Esophagus muscularis mucosa (tissue), 4 donors: Measurements from ENCODE around the gene DUSP14. TPM values are rescaled to one million over a fixed set of nuclear protein-coding genes. Genes with fewer than 3 reads are reported as not detected.

ENCODE experiments used
- DNase-seq: peaks from one replicate; pipeline ENCODE4 v3.0.0-alpha.2; 2017; ENCODE audit errors: extremely low spot score
- H3K27ac ChIP-seq, 4 donors: fragments of 200-600 bp; sonication (generic); replicated peaks in 1 of 4; 1 replicate in 3 of 4; 2 replicates in 1 of 4; pipeline ENCODE4 v1.5.1; 2016 to 2019; ENCODE audit warnings: mild to moderate bottlenecking in 1 of 4
- H3K27me3 ChIP-seq, 4 donors: fragments of 200-600 bp; sonication (generic); one replicate each; pipeline versions ENCODE4 v1.5.1 to v1.6.0; 2016 to 2019
- H3K36me3 ChIP-seq, 4 donors: fragments of 200-600 bp; sonication (generic); one replicate each; pipeline ENCODE4 v1.5.1; 2016 to 2019
- H3K4me1 ChIP-seq, 4 donors: fragments of 200-600 bp; sonication (generic); one replicate each; pipeline ENCODE4 v1.5.1; 2016 to 2019
- H3K4me3 ChIP-seq, 4 donors: fragments of 200-600 bp; sonication (generic); 1 replicate in 2 of 4; 2 replicates in 2 of 4; pipeline ENCODE4 v1.5.1; 2016 to 2019; ENCODE audit warnings: mild to moderate bottlenecking in 4 of 4, moderate library complexity in 1 of 4
- H3K9me3 ChIP-seq, 4 donors: fragments of 200-600 bp; sonication (generic); 1 replicate in 3 of 4; 2 replicates in 1 of 4; pipeline ENCODE4 v1.5.1; 2016 to 2019
- CTCF ChIP-seq, 3 experiments: fragments of 200-600 bp in 2 of 3; fragments of 450-650 bp in 1 of 3; sonication (generic) in 2 of 3; IDR thresholded peaks; one replicate each; pipeline ENCODE4 v1.5.1; 2017 to 2019; ENCODE audit warnings: antibody characterized with exemption in 3 of 3, mild to moderate bottlenecking in 2 of 3, moderate library complexity in 1 of 3
- EP300 ChIP-seq: sonication (generic); formaldehyde crosslinking; IDR thresholded peaks from one replicate; pipeline ENCODE4 v1.6.1; 2017; ENCODE audit warnings: antibody characterized with exemption
- POLR2A ChIP-seq: fragments of 450-650 bp; IDR thresholded peaks from one replicate; pipeline ENCODE4 v1.6.1; 2017; ENCODE audit warnings: antibody characterized with exemption, moderate library complexity, mild to moderate bottlenecking, low read depth
- POLR2AphosphoS5 ChIP-seq, 2 donors: sonication (generic); formaldehyde crosslinking; IDR thresholded peaks; one replicate each; pipeline ENCODE4 v1.6.1; 2017; ENCODE audit warnings: antibody characterized with exemption in 2 of 2
- WGBS: methylation state at CpG from one replicate; pipeline ENCODE4 v1.1.5; 2018; 5-methylcytosine and 5-hydroxymethylcytosine counted together
- intact Hi-C: fragments of 100-400 bp; cut with DNase I; formaldehyde crosslinking; loops from one replicate; pipeline ENCODE4 v1.15.1; 2023
- total RNA-seq, 4 donors: library from RNA; depleted of rRNA; stranded (reverse); fragments of >200 nt; gene quantifications; one replicate each; pipeline versions ENCODE4 v1.1.0 to v1.2.1, GENCODE V29; 2016

DUSP14 gene
- total RNA-seq, 4 donors from 2014 or later = 23.7 to 46.4 (median 35.9) TPM

DNA sequence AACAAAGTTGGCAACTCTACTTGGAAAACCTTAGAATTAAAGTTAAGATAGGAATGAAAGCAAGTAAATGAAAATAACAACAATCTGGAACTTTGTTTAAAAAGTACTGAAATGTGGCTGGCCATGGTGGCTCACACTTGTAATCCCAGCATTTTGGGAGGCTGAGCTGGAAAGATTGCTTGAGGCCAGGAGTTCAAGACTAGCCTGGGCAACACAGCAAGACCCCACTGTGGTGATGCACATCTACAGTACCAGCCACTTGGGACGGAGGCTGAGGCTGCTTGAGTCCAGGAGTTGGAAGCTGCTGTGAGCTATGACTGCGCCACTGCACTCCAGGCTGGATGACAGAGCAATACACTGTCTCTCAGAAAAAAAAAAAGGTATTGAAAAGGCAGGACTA, 67.8 kb downstream of the DUSP14 start:
- TF ChIP-seq EP300 = no peak
- TF ChIP-seq POLR2AphosphoS5 (IDR thresholded peaks at IDR 0.05) = no peak
- TF ChIP-seq POLR2A = no peak
- H3K9me3 ChIP-seq = no peaks in the 10 kb centered on the region
- H3K27ac ChIP-seq = no peak overlapping the region
- no peaks in the 10 kb centered on the region for H3K27me3 ChIP-seq
- H3K36me3 ChIP-seq = peaks cover 35 to 83% (median 61%) of the 10 kb centered on the region in 4 donors
- 95% methylated on average over 2 of the region's 2 CpGs for WGBS
- H3K4me3 ChIP-seq = no peak overlapping the region
- DNase-seq = no peak
- H3K4me1 ChIP-seq = no peaks in the 10 kb centered on the region
- intact Hi-C loops = no loop called here

DNA sequence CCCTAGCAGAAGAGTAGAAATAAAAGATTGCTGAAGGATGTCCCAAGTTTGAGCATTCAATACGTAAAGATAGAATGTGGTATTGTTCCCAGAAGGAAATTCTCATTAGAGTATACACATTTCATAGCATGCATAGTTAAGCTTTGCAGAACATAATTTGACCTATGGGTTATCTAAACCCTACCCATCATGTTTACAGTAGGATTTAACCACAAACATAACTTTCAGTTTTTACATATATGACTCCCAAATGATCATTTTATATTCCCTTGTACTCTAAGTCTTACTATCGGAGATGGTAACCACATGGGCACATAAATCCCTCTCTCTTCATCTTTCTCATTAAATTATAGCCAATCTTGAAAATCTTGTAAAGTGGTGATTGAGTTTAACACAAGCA, 68.6 kb downstream of the DUSP14 start:
- no peaks in the 10 kb centered on the region for H3K9me3 ChIP-seq
- H3K4me1 ChIP-seq = no peaks in the 10 kb centered on the region
- H3K36me3 ChIP-seq = peaks cover 28 to 77% (median 58%) of the 10 kb centered on the region in 4 donors
- intact Hi-C loops = no loop called here
- DNase-seq = no peak
- H3K27me3 ChIP-seq = no peaks in the 10 kb centered on the region
- no peak overlapping the region for H3K27ac ChIP-seq
- no peak overlapping the region for H3K4me3 ChIP-seq
- 90% methylated on average over 2 of the region's 2 CpGs for WGBS
- TF ChIP-seq POLR2A (no peak), POLR2AphosphoS5 (IDR thresholded peaks at IDR 0.05) (no peak), CTCF (IDR thresholded peaks at IDR 0.05) (no peak)

- Histone ChIP-seq H3K36me3 (peaks cover 27 to 78% (median 70%) of the 10 kb centered on the region in 4 donors), H3K4me1 (no peaks in the 10 kb centered on the region), H3K27me3 (no peaks in the 10 kb centered on the region), H3K4me3 (no peak overlapping the region), H3K27ac (no peak overlapping the region), H3K9me3 (no peaks in the 10 kb centered on the region)
- no peak for DNase-seq
- intact Hi-C loops = no loop called here
- WGBS = 87% methylated on average over 5 of the region's 5 CpGs
- no peak for TF ChIP-seq CTCF (IDR thresholded peaks at IDR 0.05)
- no peak for TF ChIP-seq EP300
- no peak for TF ChIP-seq POLR2AphosphoS5 (IDR thresholded peaks at IDR 0.05)
- TF ChIP-seq POLR2A = no peak
These were observed 72.5 kb downstream of the DUSP14 start for GRCh38 chr17:37562016-37562745.

Other genes with a start within 250 kb of the DUSP14 start
- gene C17orf78, start 113.9 kb upstream of the DUSP14 start, total RNA-seq = not detected
- 10 to 100 TPM; 34.0 to 58.0 (median 50.5) TPM for gene ACACA, start 83.1 kb upstream of the DUSP14 start, total RNA-seq
- gene TADA2A, start 83.0 kb upstream of the DUSP14 start, total RNA-seq = 10 to 100 TPM; 11.5 to 23.7 (median 17.7) TPM
- 10 to 100 TPM; 11.9 to 19.5 (median 17.0) TPM for gene SYNRG, start 119.5 kb downstream of the DUSP14 start, total RNA-seq
- 10 to 100 TPM; 13.1 to 17.9 (median 14.1) TPM for gene DDX52, start 153.6 kb downstream of the DUSP14 start, total RNA-seq